GM19240 (cell line): ENCODE measurements around the gene PXN.
"Not testable (repeated sequence)": the region's sequence is repeated elsewhere in the genome, so short reads cannot be mapped to it uniquely, and the experiment has no call there.

ENCODE experiments used
- DNase-seq: peaks from one replicate; pipeline ENCODE4 v3.0.0; 2011; ENCODE audit warnings: low spot score; ENCODE audit not compliant: insufficient read length

PXN gene

GRCh38 chr12:120242275-120242799 is 23.2 kb downstream of the PXN start:
- DNase-seq: no peak

- DNase-seq: no peak
Observed at GRCh38 chr12:120241561-120242274, 23.8 kb downstream of the PXN start.

- DNase-seq: no peak
Observed at GRCh38 chr12:120240495-120240833, 25.1 kb downstream of the PXN start.

- DNase-seq: no peak
Observed at GRCh38 chr12:120239776-120240494, 25.6 kb downstream of the PXN start.

GRCh38 chr12:120238839-120239445 is 26.6 kb downstream of the PXN start:
- no peak for DNase-seq

GRCh38 chr12:120238217-120238616 is 27.3 kb downstream of the PXN start:
- no peak for DNase-seq

GRCh38 chr12:120237360-120238171 is 28.0 kb downstream of the PXN start:
- DNase-seq: no peak

GRCh38 chr12:120236809-120237208 is 28.7 kb downstream of the PXN start:
- not testable (repeated sequence) for DNase-seq

- DNase-seq: no peak
Observed at GRCh38 chr12:120235369-120236323, 29.9 kb downstream of the PXN start.

GRCh38 chr12:120234643-120235368 is 30.7 kb downstream of the PXN start:
- no peak for DNase-seq

GRCh38 chr12:120231316-120232011 is 34.1 kb downstream of the PXN start:
- no peak for DNase-seq

- DNase-seq: no peak
Observed at GRCh38 chr12:120230974-120231315, 34.6 kb downstream of the PXN start.

- DNase-seq: no peak
Observed at GRCh38 chr12:120230326-120230973, 35.1 kb downstream of the PXN start.

GRCh38 chr12:120229487-120230325 is 35.8 kb downstream of the PXN start:
- no peak for DNase-seq

- no peak for DNase-seq
Observed at GRCh38 chr12:120229071-120229486, 36.5 kb downstream of the PXN start.

GRCh38 chr12:120228291-120229070 is 37.0 kb downstream of the PXN start:
- peak; percentile 93 for DNase-seq

- no peak for DNase-seq
Observed at GRCh38 chr12:120228041-120228290, 37.6 kb downstream of the PXN start.
